Hepatocyte (in vitro differentiated cells): ENCODE measurements around the gene ICE1. TPM values are rescaled to one million over a fixed set of nuclear protein-coding genes. Genes with fewer than 3 reads are reported as not detected.
A peak's percentile ranks its signal among the peaks of the same experiment; 100 is the strongest.

Experiments
- DNase-seq: peaks from one replicate; pipeline ENCODE4 v3.0.0-alpha.2; 2016; ENCODE audit warnings: low spot score
- H2AFZ ChIP-seq: fragments of 200-600 bp; sonication (generic); 2 replicates; pipeline ENCODE4 v1.6.0; 2016; ENCODE audit warnings: antibody characterized with exemption, mild to moderate bottlenecking
- H3K27ac ChIP-seq: fragments of 200-600 bp; sonication (generic); 2 replicates; pipeline ENCODE4 v1.5.1; 2016; ENCODE audit warnings: mild to moderate bottlenecking
- H3K27me3 ChIP-seq: fragments of 200-600 bp; sonication (generic); 2 replicates; pipeline ENCODE4 v1.6.1; 2016
- H3K36me3 ChIP-seq: fragments of 200-600 bp; sonication (generic); replicated peaks from 2 replicates; pipeline ENCODE4 v1.5.1; 2016; ENCODE audit warnings: low read depth; ENCODE audit not compliant: insufficient read depth
- H3K4me1 ChIP-seq: fragments of 200-600 bp; sonication (generic); 2 replicates; pipeline ENCODE4 v1.5.1; 2016; ENCODE audit warnings: mild to moderate bottlenecking, moderate library complexity; ENCODE audit not compliant: insufficient read depth
- H3K4me2 ChIP-seq: fragments of 200-600 bp; sonication (generic); 2 replicates; pipeline ENCODE4 v1.6.0; 2016
- H3K4me3 ChIP-seq: fragments of 200-600 bp; sonication (generic); 2 replicates; pipeline ENCODE4 v1.5.1; 2016; ENCODE audit warnings: mild to moderate bottlenecking
- H3K79me2 ChIP-seq: fragments of 200-600 bp; sonication (generic); 2 replicates; pipeline ENCODE4 v1.6.0; 2017; ENCODE audit warnings: mild to moderate bottlenecking
- H3K9me2 ChIP-seq: fragments of 200-600 bp; sonication (generic); replicated peaks from 2 replicates; pipeline ENCODE4 v1.6.0; 2017; ENCODE audit warnings: mild to moderate bottlenecking; ENCODE audit not compliant: insufficient read depth
- H3K9me3 ChIP-seq: fragments of 200-600 bp; sonication (generic); 2 replicates; pipeline ENCODE4 v1.5.1; 2016; ENCODE audit warnings: low read depth, mild to moderate bottlenecking
- H4K20me1 ChIP-seq: fragments of 200-600 bp; sonication (generic); 2 replicates; pipeline ENCODE4 v1.6.0; 2016; ENCODE audit warnings: mild to moderate bottlenecking; ENCODE audit not compliant: insufficient read depth, poor library complexity, severe bottlenecking
- EZH2 ChIP-seq: fragments of 200-600 bp; sonication (generic); IDR thresholded peaks from 2 replicates; pipeline ENCODE4 v1.6.1; 2016; ENCODE audit warnings: antibody characterized with exemption, mild to moderate bottlenecking, borderline replicate concordance
- EZH2phosphoT487 ChIP-seq: fragments of 200-600 bp; sonication (generic); IDR thresholded peaks from one replicate; pipeline ENCODE4 v1.6.1; 2018; ENCODE audit warnings: antibody characterized with exemption, mild to moderate bottlenecking, low read depth, moderate library complexity; ENCODE audit not compliant: unreplicated experiment, severe bottlenecking
- WGBS: methylation state at CpG from one replicate; pipeline ENCODE4 v1.1.6; 2016; ENCODE audit warnings: low lambda C conversion rate; ENCODE audit errors: missing lambda C conversion rate; 5-methylcytosine and 5-hydroxymethylcytosine counted together
- polyA plus RNA-seq: library from polyadenylated mRNA; unstranded; fragments of >200 nt; fragmentation: Nextera tagmentation; extraction: Ambion mirVana; gene quantifications from 2 replicates; pipeline ENCODE4 v1.2.1, GENCODE V29; 2016
- total RNA-seq: library from RNA; depleted of rRNA; stranded (reverse); fragments of >200 nt; gene quantifications from 2 replicates; pipeline ENCODE4 v1.2.3, GENCODE V29; 2014
- TF ChIP-seq, protein P1 (sequence below): fragments of 200-600 bp; sonication (generic); IDR thresholded peaks from 2 replicates; pipeline ENCODE4 v1.5.1; 2016; ENCODE audit warnings: antibody characterized with exemption, mild to moderate bottlenecking; ENCODE audit not compliant: poor library complexity

ICE1 gene, protein sequence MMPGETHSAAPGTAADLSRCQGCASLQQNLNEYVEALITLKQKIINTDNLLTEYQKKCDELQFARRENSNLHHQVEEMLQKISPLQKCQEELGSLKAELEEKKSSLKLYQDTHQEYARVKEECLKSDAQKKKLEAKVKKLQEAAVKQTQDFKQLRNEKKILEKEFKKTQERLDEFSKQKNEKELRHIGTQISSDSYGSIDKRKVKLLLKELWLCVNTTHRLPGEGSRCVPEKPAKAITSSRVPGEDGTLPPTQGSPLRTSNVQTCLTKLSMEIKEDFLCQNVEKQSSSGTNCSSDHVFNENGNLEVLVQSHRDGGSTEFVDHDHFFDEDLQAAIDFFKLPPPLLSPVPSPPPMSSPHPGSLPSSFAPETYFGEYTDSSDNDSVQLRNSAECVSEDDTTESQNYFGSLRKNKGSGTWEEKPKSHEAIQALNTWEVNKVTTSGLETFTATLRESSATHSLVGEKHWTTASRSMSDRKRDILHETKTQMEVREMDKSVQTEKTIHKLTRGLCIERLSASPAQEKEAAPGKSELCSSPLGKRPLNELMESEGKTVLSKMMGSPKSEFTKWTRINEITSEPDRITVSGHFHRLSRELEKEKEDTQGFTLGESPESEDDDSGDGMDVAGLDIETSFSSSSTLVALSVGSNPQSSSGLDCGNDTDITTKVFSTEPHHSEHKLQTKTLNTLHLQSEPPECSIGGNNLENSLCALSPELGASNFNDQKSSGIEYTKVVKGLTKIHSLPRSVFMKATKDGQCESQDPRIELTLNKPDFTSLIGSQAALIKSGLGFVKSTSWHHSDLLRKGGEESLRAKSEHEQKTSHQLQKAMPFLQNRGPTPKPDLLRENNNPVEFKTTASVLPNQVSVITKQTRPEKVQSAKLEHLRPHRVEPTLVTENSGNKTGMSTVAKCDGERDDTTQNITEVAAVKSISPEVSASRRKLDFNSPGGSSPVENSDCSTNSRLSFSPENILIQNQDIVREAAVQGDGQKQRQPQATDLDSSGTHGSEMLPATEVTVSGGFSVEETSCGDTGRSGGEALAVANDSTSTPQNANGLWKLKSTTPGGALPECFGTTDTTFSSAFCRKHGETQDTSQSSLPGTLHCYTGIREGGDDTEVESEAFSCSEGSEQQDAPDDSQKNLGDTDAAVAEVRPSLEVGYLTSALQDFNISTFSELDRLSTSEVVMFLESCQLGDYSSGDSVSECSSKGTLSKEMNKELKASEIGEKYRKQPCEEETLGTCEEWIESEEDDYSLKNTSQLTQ (N-terminal part only)
- total RNA-seq = 26.5 and 27.7 TPM in 2 replicates
- 9.5 and 18.3 TPM in 2 replicates for polyA plus RNA-seq

GRCh38 chr5:5421961-5422818, at the start of gene ICE1:
Gene ICE1, plus strand, starts transcription at chr5:5422677. Its CDS starts 239 bp downstream, at chr5:5422916.
- Histone ChIP-seq H3K36me3 (no peaks in the 10 kb centered on the region), H3K9me3 (no peaks in the 10 kb centered on the region), H3K4me2 (peak within 1 kb of the TSS; percentile 90), H2AFZ (peak within 1 kb of the TSS; percentile 98), H3K4me3 (peak within 1 kb of the TSS; percentile 89), H3K27me3 (no peaks in the 10 kb centered on the region), H3K27ac (peak within 1 kb of the TSS; percentile 95), H3K4me1 (peaks cover 29% of the 10 kb centered on the region), H3K79me2 (peaks cover 46% of the 10 kb centered on the region), H3K9me2 (no peaks in the 10 kb centered on the region), H4K20me1 (peaks cover 40% of the 10 kb centered on the region)
- TF ChIP-seq EZH2 = no peak
- no peak for TF ChIP-seq EZH2phosphoT487
- TF ChIP-seq, protein P1, sequence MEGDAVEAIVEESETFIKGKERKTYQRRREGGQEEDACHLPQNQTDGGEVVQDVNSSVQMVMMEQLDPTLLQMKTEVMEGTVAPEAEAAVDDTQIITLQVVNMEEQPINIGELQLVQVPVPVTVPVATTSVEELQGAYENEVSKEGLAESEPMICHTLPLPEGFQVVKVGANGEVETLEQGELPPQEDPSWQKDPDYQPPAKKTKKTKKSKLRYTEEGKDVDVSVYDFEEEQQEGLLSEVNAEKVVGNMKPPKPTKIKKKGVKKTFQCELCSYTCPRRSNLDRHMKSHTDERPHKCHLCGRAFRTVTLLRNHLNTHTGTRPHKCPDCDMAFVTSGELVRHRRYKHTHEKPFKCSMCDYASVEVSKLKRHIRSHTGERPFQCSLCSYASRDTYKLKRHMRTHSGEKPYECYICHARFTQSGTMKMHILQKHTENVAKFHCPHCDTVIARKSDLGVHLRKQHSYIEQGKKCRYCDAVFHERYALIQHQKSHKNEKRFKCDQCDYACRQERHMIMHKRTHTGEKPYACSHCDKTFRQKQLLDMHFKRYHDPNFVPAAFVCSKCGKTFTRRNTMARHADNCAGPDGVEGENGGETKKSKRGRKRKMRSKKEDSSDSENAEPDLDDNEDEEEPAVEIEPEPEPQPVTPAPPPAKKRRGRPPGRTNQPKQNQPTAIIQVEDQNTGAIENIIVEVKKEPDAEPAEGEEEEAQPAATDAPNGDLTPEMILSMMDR = no peak
- peak; percentile 98 for DNase-seq
- WGBS = 1% methylated on average over 44 of the region's 71 CpGs

DNA sequence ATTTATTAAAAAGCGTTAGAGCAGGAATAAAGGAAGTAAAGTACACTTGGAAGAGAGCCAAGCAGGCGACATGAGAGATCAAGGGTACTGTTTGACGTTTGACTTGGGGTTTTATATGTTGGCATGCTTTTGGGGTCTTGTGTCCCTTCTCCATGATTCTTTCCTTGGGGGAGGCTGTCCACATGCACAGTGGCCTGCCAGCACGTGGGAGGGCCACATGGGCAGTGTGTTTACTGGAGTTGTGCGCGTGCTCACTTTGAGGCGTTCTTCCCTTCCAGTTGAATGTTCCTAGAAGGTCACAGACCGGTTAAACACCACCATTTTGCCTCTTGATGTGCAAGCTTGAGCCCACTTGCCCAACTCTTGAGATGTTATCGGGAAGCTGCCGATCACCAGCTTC, 49.5 kb upstream of the ICE1 start:
- Histone ChIP-seq H3K9me3 (no peaks in the 10 kb centered on the region), H3K27ac (no peak overlapping the region), H3K4me3 (no peak overlapping the region), H3K36me3 (no peaks in the 10 kb centered on the region), H3K79me2 (no peaks in the 10 kb centered on the region), H4K20me1 (no peaks in the 10 kb centered on the region), H3K4me2 (no peak overlapping the region), H2AFZ (no peak overlapping the region), H3K27me3 (no peaks in the 10 kb centered on the region), H3K9me2 (no peaks in the 10 kb centered on the region), H3K4me1 (no peaks in the 10 kb centered on the region)
- DNase-seq = no peak
- TF ChIP-seq EZH2phosphoT487 = no peak
- no peak for TF ChIP-seq EZH2
- TF ChIP-seq, protein P1 = no peak
- 88% methylated on average over 10 of the region's 10 CpGs for WGBS

DNA sequence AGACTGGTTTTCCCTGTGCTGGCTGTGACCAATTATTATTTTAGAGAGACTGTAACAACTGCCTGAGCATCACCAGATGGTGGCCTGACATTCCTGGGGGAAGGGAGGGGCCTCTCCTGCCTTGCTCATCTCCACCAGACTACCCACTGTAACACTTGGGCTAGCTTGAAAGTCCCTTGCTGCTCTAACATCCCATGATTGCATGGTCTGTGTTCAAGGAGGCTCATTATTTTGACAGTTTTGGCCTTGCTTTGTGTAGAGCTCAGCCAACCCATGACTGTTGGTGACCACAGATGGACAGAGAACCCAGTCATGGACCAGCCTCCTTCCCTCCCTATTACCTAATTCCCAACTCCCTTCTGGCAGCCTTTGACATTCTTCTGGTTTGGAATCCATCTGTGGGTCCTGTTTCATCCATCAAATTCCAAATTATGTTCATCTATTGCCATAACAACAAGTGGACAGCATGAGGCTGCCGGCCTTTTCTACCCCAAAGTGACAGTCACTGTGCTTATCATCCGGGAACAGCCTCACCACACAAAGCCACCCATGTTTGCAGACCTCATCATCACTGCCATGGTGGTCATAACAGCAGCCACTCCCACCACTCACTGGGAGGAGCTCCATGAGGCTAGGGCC, 49.0 kb upstream of the ICE1 start:
- H3K27ac ChIP-seq = no peak overlapping the region
- H3K36me3 ChIP-seq = no peaks in the 10 kb centered on the region

More for the DNA sequence above, 49.0 kb upstream of the ICE1 start:
- Histone ChIP-seq H3K9me2 (no peaks in the 10 kb centered on the region), H3K27me3 (no peaks in the 10 kb centered on the region), H3K4me1 (no peaks in the 10 kb centered on the region), H3K4me2 (no peak overlapping the region), H3K79me2 (no peaks in the 10 kb centered on the region), H3K9me3 (no peaks in the 10 kb centered on the region), H4K20me1 (no peaks in the 10 kb centered on the region), H2AFZ (no peak overlapping the region), H3K4me3 (no peak overlapping the region)
- 93% methylated on average over 2 of the region's 2 CpGs for WGBS
- TF ChIP-seq EZH2 (no peak), EZH2phosphoT487 (no peak)
- TF ChIP-seq, protein P1 = no peak
- no peak for DNase-seq
